GM12875 (cell line): ENCODE data around the gene C1QTNF8.

Experiments used
- H3K4me3 ChIP-seq: one replicate; pipeline ENCODE4 v1.5.1; 2011; ENCODE audit warnings: low read depth, low read length, control low read depth
- CTCF ChIP-seq: IDR thresholded peaks from 2 replicates; pipeline ENCODE4 v1.5.1; 2011; ENCODE audit warnings: low read depth, mild to moderate bottlenecking, control low read depth, inconsistent platforms, low read length, moderate library complexity, borderline replicate concordance; ENCODE audit not compliant: insufficient read depth

Gene C1QTNF8

GRCh38 chr16:1045993-1046911, 49.8 kb downstream of the C1QTNF8 start:
- H3K4me3 ChIP-seq, result no peak overlapping the region
- TF ChIP-seq CTCF, result no peak

GRCh38 chr16:1045310-1045992, 50.6 kb downstream of the C1QTNF8 start:
- TF ChIP-seq CTCF, result no peak
- no peak overlapping the region for H3K4me3 ChIP-seq

GRCh38 chr16:1044460-1045309, 51.4 kb downstream of the C1QTNF8 start:
- H3K4me3 ChIP-seq, result no peak overlapping the region

DNA sequence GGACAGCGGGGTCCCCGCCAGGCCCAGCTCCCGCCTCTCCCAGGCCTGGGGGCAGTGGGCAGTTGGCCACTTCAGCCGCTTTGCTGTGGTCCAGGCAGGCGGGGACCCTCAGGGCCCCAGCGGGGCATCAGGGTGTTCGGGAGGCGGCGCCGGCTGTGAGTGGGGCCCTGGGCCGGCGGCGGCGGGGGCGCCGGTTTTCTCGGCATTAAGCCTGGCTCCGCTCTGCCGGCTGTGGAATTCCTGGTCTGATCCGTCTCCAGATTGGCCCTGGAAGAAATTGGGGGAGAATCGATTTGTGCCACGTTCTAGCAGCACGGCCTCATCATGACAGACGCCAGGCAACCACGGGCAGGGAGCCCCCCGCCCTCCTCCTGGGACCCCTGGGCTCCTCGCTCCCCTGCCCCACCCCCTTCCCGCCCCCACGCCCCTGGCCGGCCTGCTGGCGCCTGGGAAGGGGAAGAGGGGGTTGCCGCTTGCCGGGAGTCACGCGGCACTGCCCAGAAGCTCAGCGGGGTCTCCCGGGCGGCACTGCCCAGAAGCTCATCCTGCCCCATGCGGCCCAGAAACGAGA, 52.1 kb downstream of the C1QTNF8 start:
- TF ChIP-seq CTCF, result no peak

More at GRCh38 chr16:1044460-1045309, 51.4 kb downstream of the C1QTNF8 start:
- TF ChIP-seq CTCF, result no peak

GRCh38 chr16:1042866-1043265, 53.2 kb downstream of the C1QTNF8 start:
- no peak overlapping the region for H3K4me3 ChIP-seq
- TF ChIP-seq CTCF, result no peak

More for the DNA sequence above, 52.1 kb downstream of the C1QTNF8 start:
- no peak overlapping the region for H3K4me3 ChIP-seq

- no peak for TF ChIP-seq CTCF
- H3K4me3 ChIP-seq, result no peak overlapping the region
These were observed 53.8 kb downstream of the C1QTNF8 start for GRCh38 chr16:1042049-1042744.
